ENCODE data around the gene MPG.

The MPG gene

GRCh38 chr16:67884-68789, 9.9 kb upstream of the MPG start:
- no peak for DNase-seq

- DNase-seq: no peak
Observed at GRCh38 chr16:69181-69580, 8.8 kb upstream of the MPG start.

DNA sequence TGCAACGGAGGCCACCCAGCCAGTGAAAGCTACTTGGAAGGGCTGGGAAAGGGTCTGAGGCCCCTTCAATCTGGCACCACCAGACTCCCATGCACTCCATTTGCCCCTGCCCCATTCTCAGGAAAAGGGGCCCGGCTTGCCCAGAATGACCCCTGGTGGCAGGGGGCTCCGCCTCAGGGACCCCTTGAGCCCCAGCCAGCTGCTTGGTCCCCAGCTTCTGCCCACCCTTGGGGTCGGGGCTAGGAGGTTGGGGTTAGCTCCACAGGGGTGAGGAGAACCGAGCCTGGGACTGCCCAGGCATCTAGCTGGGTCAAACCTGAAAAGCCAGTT, 6.8 kb upstream of the MPG start:
- DNase-seq: no peak

DNA sequence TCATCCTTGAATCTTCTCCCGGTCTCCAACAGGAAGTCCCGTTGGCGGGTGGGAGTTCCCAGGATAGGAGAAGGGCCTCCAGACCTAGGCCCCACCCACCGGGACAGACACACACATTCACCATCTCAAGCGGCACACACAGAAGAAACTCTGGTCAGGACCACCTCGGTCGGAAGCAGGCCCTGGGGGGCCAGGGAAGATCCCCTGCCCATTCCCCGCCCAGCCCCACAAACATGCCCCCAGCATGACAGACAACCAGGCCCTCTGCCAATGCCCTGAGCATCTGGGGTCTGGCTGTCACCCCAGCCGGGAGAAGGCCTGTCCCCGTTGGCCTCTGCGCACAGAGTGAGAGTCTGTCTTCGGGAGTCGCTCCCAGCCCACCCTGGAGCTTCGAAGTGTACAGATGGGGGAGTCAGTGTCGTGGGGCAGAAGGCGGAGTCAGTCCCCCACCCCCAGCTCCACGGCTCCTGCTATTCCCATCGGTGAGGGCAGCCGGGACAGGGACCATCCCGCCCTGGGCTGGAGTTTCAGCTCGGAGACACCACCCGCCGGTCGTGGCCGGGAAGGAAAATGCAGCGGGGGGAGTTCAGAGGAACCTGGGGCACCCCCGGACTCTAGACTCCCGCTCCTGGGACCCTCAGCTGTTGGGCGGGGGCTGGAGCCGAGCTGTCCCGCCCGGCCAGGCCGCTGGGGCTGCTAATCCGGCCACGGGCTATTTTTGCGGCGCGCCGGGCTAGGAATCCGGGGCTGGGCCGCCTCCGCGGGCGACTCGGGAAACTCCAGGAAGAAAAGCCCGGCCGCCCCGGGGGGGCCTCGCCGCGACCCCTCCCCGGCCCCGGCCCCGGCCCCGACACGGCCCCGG, 6.3 kb upstream of the MPG start:
- no peak for DNase-seq

GRCh38 chr16:72561-73548, 5.2 kb upstream of the MPG start, which contains the start of gene RHBDF1:
Gene RHBDF1 (minus strand): TSS chr16:72631. CDS start chr16:65015, 7,616 bp downstream.
- no peak for DNase-seq

DNA sequence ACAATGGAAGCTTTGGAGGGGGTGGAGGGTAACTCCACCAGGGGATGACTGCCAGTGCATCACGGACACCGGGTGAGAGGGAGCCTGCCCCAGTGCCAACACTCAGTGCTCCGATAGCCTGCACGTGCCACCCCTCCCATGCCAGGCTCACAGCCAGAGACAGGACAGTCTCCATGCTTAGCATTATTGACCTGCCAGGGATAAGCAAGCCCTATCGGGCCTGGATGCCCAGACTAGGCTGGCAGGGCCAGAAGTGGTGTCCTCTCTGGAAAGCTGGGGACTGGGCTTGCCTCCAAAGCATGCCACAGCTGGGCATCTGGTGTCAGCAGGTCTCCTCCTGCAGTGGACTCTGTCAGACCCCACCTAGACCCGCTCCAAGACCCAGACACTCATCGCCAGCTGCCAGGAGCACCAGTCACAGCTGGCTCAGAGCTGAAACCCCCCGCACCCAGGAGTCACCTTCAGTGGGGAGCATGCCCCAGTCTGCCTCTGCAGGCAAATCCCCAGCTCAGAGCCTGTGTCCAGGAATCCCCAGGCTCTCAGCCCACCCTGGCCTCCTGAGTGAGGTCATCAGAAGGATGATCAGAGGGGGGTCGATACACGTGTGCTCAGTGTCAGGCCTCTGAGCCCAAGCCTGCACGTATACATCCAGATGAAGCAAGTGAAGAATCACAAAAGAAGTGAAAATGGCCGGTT, 3.8 kb upstream of the MPG start:
- no peak for DNase-seq

DNA sequence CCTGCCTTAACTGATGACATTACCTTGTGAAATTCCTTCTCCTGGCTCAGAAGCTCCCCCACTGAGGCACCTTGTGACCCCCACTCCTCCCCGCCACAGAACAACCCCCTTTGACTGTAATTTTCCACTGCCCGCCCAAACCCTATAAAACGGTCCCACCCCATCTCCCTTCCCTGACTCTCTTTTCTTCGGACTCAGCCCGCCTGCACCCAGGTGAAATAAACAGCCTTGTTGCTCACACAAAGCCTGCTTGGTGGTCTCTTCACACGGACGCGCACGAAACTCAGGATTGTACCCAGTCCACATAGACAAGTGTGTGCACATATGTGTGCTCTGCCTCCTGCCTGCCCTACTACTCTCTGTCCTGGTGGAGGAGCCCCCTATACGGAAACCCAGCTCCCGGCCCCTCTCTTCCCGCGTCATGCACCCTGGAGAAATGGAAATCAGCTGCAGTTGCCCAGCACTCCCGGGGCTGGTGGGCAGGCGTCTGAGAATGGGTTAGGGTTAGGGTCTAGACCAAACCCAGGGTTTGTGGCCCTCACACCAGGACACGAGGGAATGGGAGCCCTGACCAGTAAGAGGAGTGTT, 3.2 kb upstream of the MPG start:
- no peak for DNase-seq

- DNase-seq: no peak
Observed at GRCh38 chr16:75580-76501, 2.2 kb upstream of the MPG start.

DNA sequence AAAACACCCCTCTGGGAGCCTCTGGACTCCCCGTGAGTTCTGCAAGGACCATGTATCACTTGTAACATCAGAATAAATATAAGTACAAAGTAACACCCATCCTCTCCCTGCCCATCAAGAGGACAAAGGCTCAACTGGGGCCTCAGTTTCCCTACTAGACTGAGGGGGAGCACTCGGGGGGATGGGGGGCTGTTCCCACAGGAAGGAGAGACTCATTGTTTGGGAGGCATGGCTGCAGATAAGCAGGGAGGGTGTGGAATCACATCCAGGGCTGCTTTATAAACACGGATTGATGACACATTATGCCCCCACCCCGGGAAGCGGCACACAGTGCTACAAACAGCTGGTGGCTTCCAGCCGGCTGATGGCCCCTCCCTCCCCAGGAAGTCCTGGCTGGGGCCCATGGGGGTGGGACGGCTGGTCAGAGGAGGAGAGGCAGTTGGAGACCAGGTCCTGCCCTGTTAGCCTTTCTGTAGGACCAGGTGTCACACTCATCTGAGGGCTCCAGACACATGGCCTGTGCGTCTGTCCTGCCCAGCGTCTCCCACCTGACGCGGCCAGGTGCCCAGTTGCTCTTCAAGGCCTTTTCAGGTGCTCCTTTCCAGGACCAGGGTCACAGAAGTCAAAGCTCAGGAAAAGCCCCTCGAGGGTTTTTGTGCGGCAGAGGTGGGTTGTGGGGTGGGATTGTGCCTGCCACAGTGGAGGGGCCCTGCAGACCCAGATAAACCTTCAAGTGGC, 1.3 kb upstream of the MPG start:
- no peak for DNase-seq

- no peak for DNase-seq
Observed at GRCh38 chr16:77273-77806, 685 bp upstream of the MPG start.

DNA sequence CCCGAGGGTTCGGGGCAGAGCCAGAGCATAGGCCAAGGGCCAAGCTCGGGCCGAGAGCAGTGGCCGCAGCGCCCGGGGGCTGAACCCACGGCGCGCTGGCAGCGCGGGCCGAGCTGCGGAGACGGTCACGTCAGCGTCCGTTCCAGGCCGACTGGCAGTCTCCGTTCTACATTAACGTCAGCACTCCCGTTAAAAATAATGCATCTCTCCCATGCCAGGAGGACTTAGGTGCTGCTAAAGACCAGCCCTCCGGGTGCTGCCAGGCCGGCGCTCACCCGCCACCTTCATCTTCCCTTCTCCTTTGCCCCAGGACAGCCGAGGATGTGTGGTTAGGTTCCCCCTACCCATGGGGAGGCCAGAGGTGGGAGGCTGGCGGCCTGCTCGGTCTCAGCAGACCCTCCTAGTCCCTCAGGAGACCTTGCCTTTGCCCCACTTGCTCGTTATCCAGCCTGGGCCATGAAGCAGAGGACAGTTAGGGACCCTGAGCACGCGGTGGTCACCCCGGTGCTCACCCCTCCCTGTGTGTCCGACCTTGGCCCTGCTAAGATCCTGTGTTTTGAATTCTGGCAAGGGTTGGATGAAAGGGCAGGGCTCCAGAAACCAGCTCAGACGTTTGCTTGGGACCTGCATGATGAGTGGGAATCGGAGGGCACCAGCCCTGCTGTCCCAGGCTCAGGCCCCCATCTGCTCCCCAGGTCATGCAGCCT, 572 bp downstream of the MPG start:
- DNase-seq: no peak

DNA sequence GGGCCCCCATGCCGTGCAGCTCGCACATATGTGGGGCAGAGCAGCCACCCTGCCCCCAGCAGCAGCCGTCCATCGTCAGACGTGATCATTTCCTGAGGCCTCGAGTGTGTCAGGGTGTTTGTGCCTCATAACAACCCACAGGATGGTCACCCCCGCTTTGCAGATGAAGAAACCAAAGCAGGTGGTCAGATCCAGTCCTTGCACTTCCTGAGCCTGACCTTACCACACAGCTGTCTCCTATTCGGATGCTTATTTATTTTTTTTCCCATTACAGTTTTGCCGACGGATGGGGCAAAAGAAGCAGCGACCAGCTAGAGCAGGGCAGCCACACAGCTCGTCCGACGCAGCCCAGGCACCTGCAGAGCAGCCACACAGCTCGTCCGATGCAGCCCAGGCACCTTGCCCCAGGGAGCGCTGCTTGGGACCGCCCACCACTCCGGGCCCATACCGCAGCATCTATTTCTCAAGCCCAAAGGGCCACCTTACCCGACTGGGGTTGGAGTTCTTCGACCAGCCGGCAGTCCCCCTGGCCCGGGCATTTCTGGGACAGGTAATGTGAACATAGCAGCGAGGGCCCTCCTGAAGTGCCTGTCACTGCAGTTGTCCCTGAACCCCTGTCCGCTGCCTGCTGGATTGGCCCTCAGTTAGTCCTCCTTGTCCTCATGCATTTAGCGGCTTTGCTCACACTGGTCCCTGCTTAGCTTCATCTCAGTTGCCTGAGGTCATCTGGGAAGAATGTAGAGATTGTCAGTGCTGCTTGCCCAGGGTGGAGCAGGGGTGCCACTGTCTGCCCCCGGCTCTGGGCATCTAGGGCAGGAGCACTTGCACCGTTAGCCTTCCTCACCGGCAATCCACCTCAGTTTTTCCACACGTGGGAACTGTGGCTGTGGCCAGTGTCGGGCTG, 1.4 kb downstream of the MPG start:
- DNase-seq: no peak

DNA sequence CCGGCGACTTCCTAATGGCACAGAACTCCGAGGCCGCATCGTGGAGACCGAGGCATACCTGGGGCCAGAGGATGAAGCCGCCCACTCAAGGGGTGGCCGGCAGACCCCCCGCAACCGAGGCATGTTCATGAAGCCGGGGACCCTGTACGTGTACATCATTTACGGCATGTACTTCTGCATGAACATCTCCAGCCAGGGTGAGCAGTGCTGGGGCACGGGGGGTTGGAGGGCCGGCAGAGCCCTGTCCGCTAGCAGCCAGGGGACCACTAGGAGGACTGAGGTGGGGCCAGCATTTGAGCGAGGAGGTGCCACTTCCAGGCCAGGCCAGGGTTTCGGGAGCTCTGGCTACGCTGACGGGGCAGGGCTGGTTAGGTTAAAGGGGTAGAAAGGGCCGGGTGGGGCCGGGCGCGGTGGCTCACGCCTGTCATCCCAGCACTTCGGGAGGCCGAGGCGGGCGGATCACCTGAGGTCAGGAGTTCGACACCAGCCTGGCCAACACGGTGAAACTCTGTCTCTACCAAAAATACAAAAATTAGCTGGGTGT, 5.1 kb downstream of the MPG start:
- no peak for DNase-seq

DNA sequence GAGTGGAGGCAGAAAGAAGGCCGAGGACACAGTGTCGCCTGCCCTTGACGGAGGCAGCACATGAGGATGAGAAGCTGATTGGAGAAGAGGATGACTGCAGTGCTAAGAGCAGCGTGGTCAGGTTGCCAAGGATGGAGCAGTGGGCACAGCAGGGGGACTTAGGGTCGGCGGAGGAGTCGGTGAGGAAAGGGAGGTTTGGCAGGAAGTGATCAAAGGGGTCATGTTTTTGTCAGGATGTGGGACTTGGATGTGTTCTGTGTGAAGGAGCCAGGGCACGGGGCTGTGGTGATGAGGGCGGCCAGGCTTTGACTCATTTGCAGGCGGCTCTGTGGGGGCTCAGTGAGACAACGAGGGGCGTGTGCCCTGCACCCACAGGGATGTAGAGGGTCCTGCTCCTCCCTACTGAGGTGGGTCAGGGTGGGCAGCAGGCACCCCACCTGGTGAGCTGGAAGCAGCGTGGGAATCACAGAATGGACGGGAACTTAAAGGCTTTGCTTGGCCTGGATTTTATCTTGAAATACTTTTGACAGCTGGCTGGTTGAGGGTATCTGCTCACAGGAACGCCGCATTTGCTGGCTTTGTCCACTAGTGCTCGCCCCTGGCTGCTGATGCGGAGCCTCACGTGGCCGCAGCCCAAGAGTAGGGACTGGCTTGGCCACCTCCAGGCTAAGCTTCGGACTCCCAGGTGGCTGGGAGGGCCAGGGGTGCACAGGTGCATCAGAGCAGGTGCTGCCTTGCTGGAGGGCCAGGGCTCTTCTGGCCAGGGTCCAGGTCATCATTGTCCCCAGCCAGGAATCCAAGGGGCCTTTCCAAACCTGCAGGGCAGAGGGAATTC, 6.0 kb downstream of the MPG start:
- no peak for DNase-seq

- DNase-seq: no peak
Observed at GRCh38 chr16:84718-85406, 6.8 kb downstream of the MPG start.

GRCh38 chr16:85407-85782, 7.4 kb downstream of the MPG start:
- DNase-seq: no peak

All from cerebellar nuclear complex (tissue), 1 donor.